Upper lobe of left lung (tissue), 6 donors: ENCODE measurements around the gene FBXL3. TPM values are rescaled to one million over a fixed set of nuclear protein-coding genes. Genes with fewer than 3 reads are reported as not detected.

Experiments
- ATAC-seq, 2 donors: fragments of 200-7000 bp; cut with Tn5 transposase; one replicate each; pipeline ENCODE4 v1.9.1; 2022; ENCODE audit warnings: mild to moderate bottlenecking in 2 of 2, moderate library complexity in 2 of 2; ENCODE audit not compliant: low FRiP score in 2 of 2
- DNase-seq, 2 donors: peaks; one replicate each; pipeline ENCODE4 v3.0.0-alpha.2; 2019 to 2020
- H3K27ac ChIP-seq, 4 donors: fragments of 200-600 bp; sonication (generic); one replicate each; pipeline ENCODE4 v1.5.1; 2016 to 2019
- H3K27me3 ChIP-seq, 4 donors: fragments of 200-600 bp; sonication (generic); one replicate each; pipeline ENCODE4 v1.5.1; 2017 to 2019
- H3K36me3 ChIP-seq, 4 donors: fragments of 200-600 bp; sonication (generic); one replicate each; pipeline ENCODE4 v1.5.1; 2016 to 2019
- H3K4me1 ChIP-seq, 4 donors: fragments of 200-600 bp; sonication (generic); one replicate each; pipeline ENCODE4 v1.5.1; 2018 to 2019
- H3K4me3 ChIP-seq, 4 donors: fragments of 200-600 bp; sonication (generic); one replicate each; pipeline ENCODE4 v1.5.1; 2017 to 2019; ENCODE audit warnings: mild to moderate bottlenecking in 2 of 4, moderate library complexity in 1 of 4
- H3K9me3 ChIP-seq, 4 donors: fragments of 200-600 bp; sonication (generic); one replicate each; pipeline ENCODE4 v1.5.1; 2018 to 2019
- EP300 ChIP-seq, 4 donors: sonication (generic); formaldehyde crosslinking; IDR thresholded peaks; one replicate each; pipeline ENCODE4 v1.5.1; 2017; ENCODE audit warnings: antibody characterized with exemption in 4 of 4, control low read depth in 2 of 4
- POLR2A ChIP-seq, 4 donors: fragments of 450-650 bp; IDR thresholded peaks; one replicate each; pipeline ENCODE4 v1.5.1; 2016 to 2017; ENCODE audit warnings: antibody characterized with exemption in 4 of 4, mild to moderate bottlenecking in 2 of 4
- POLR2AphosphoS5 ChIP-seq, 2 donors: sonication (generic); formaldehyde crosslinking; IDR thresholded peaks; one replicate each; pipeline ENCODE4 v1.5.1; 2017; ENCODE audit warnings: antibody characterized with exemption in 2 of 2
- WGBS, 2 donors: methylation state at CpG; one replicate each; pipeline ENCODE4 v1.1.5; 2017 to 2018; 5-methylcytosine and 5-hydroxymethylcytosine counted together
- total RNA-seq, 6 donors: library from RNA; depleted of rRNA in 4 of 6; stranded (reverse); fragments of >200 nt in 4 of 6; gene quantifications; one replicate each; pipeline versions ENCODE4 v1.1.0 to v1.2.1, GENCODE V29; 2016 to 2021
- TF ChIP-seq, protein P1 (sequence below), 6 experiments: fragments of 450-650 bp in 4 of 6; fragments of 200-600 bp in 2 of 6; sonication (generic) in 2 of 6; IDR thresholded peaks; one replicate each; pipeline ENCODE4 v1.5.1; 2016 to 2019; ENCODE audit warnings: antibody characterized with exemption in 6 of 6
- donor health status: DM: no; HTN: no; CAD: no; lungs with moderate emphysema.
- donor health status: DM: no; HTN: yes; CAD: no; lungs with severe emphysema.

FBXL3 gene
- total RNA-seq, 6 donors from 2014 or later = 37.7 to 94.9 (median 53.8) TPM

DNA sequence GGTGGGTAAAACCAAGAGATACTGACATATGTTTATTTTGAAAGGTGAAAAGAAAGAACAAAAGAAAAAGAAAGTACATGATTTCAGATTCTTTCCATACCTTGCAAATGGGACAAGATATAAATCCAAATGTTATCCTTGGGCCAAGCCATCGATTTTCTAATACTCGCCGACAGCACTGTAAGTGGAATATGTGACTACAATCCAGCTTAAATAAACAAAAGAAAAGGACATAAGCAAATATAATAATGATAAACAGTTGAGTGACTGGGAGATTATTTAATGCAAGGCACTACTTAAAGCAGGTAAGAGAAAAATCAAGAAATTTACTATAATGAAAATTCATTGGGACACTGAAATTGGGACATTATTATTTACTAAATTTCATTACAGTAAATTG is 29.9 kb upstream of the FBXL3 start:
- Histone ChIP-seq H3K36me3 (peaks cover 0 to 90% (median 20%) of the 10 kb centered on the region in 4 donors), H3K9me3 (no peaks in the 10 kb centered on the region), H3K27me3 (no peaks in the 10 kb centered on the region), H3K4me1 (peaks cover 0 to 10% (median 4%) of the 10 kb centered on the region in 4 donors), H3K4me3 (no peak overlapping the region), H3K27ac (no peak overlapping the region)
- WGBS, 2 donors = 68 to 70% methylated on average over 3 of the region's 3 CpGs
- TF ChIP-seq, protein P1, sequence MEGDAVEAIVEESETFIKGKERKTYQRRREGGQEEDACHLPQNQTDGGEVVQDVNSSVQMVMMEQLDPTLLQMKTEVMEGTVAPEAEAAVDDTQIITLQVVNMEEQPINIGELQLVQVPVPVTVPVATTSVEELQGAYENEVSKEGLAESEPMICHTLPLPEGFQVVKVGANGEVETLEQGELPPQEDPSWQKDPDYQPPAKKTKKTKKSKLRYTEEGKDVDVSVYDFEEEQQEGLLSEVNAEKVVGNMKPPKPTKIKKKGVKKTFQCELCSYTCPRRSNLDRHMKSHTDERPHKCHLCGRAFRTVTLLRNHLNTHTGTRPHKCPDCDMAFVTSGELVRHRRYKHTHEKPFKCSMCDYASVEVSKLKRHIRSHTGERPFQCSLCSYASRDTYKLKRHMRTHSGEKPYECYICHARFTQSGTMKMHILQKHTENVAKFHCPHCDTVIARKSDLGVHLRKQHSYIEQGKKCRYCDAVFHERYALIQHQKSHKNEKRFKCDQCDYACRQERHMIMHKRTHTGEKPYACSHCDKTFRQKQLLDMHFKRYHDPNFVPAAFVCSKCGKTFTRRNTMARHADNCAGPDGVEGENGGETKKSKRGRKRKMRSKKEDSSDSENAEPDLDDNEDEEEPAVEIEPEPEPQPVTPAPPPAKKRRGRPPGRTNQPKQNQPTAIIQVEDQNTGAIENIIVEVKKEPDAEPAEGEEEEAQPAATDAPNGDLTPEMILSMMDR (IDR thresholded peaks at IDR 0.05) = no peak
- TF ChIP-seq POLR2AphosphoS5 (IDR thresholded peaks at IDR 0.05) (no peak), EP300 (IDR thresholded peaks at IDR 0.05) (no peak), POLR2A (IDR thresholded peaks at IDR 0.05) (no peak)
- no peak for DNase-seq
- no peak for ATAC-seq

DNA sequence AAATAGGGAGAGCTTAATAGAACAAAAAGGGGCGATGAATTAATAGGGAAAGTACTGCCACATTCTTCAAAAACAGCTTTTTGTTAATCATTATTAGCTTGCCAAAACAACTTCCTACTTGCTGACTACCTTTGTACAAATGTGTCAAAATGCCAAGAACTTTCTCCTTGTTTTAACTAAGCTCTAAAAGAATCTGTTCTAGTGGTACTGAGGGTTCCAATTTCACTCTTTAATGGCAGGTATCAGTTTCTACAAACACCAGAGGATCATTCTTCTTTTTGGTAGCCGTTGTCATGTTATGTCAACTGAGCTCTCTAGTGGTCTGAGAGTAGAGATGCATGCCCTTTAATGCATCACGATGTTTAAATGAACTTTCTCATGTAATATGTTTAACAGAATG is 29.4 kb upstream of the FBXL3 start:
- Histone ChIP-seq H3K4me1 (peaks cover 0 to 10% (median 4%) of the 10 kb centered on the region in 4 donors), H3K27me3 (no peaks in the 10 kb centered on the region), H3K9me3 (no peaks in the 10 kb centered on the region), H3K36me3 (peaks cover 0 to 90% (median 22%) of the 10 kb centered on the region in 4 donors), H3K27ac (no peak overlapping the region), H3K4me3 (no peak overlapping the region)
- ATAC-seq (no peak), DNase-seq (no peak)
- TF ChIP-seq POLR2A (IDR thresholded peaks at IDR 0.05) = no peak
- TF ChIP-seq, protein P1 (IDR thresholded peaks at IDR 0.05) = no peak
- TF ChIP-seq POLR2AphosphoS5 (IDR thresholded peaks at IDR 0.05) = no peak
- 67 to 68% methylated on average over 3 of the region's 3 CpGs for WGBS, 2 donors

DNA sequence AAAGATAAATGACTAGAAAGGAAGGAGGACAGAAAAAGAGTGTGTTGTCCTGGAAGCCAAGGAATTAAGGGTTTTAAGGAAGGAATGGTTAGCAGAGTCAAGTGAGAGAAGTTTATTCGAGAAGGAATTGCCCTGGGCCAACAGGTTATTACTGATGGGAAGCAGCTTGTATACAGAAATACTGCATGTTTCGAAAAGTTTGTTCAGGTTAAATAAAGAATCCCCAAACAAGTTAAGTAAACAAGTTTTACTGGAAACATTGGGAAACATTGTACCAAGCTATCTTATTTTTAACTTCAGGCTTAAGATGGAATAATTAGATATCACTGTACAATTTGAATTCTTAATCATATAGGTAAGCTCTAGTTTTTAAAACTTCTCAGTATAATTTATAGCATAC is 28.2 kb upstream of the FBXL3 start:
- WGBS, 2 donors = 61 to 72% methylated on average over 2 of the region's 2 CpGs
- H3K27me3 ChIP-seq = no peaks in the 10 kb centered on the region
- no peak overlapping the region for H3K27ac ChIP-seq
- H3K9me3 ChIP-seq = no peaks in the 10 kb centered on the region
- H3K4me1 ChIP-seq = peaks cover 0 to 10% (median 4%) of the 10 kb centered on the region in 4 donors
- peaks cover 0 to 89% (median 26%) of the 10 kb centered on the region in 4 donors for H3K36me3 ChIP-seq
- TF ChIP-seq POLR2AphosphoS5 (IDR thresholded peaks at IDR 0.05) = no peak
- TF ChIP-seq POLR2A (IDR thresholded peaks at IDR 0.05) = no peak
- TF ChIP-seq EP300 (IDR thresholded peaks at IDR 0.05) = no peak
- ATAC-seq = no peak
- DNase-seq = no peak
- H3K4me3 ChIP-seq = no peak overlapping the region

DNA sequence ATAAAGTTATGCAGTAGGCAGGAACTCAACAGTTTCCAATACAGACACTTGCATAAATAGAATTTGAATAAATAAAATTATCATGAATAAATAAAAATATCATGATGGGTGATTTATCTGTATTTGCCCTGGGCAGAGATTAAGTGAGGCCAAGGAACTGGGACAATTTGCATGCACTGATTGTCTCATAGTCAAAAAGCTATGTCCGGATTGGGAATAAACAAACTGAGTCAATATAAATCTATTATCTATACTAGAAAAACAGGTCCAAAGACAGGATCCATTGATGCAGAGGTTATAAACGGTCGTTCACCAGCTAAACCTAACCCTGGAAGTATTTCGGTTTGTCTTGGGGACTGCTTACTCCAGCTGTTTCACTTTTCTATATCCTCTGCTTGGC is 26.2 kb upstream of the FBXL3 start:
- WGBS, 2 donors = 89 to 96% methylated on average over 4 of the region's 4 CpGs
- no peak for TF ChIP-seq EP300 (IDR thresholded peaks at IDR 0.05)
- TF ChIP-seq, protein P1 (IDR thresholded peaks at IDR 0.05) = no peak
- no peak for TF ChIP-seq POLR2AphosphoS5 (IDR thresholded peaks at IDR 0.05)
- TF ChIP-seq POLR2A (IDR thresholded peaks at IDR 0.05) = no peak
- Histone ChIP-seq H3K4me1 (peaks cover 0 to 12% (median 9%) of the 10 kb centered on the region in 4 donors), H3K4me3 (no peak overlapping the region), H3K36me3 (peaks cover 0 to 91% (median 24%) of the 10 kb centered on the region in 4 donors), H3K27ac (no peak overlapping the region), H3K9me3 (no peaks in the 10 kb centered on the region), H3K27me3 (no peaks in the 10 kb centered on the region)
- DNase-seq (no peak), ATAC-seq (no peak)

DNA sequence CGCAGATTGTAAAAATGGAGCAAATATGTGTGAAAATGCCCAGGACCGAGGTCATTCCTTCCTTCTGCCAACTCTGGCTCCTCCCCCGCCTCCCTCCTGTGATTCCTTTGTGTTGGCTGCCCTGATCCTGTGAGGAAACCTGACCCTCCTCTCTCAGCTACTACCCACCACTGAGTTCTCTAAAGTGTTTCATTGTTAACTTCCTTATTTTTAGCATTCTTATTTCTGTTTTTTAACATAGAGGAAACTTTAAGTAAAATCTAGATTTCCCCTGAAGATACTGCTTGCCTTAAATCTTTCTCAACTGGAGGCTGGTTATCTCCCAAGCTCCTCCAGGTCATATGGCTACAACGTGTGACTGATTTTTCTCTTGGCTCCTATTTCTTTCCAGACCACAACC is 21.7 kb upstream of the FBXL3 start:
- no peak for DNase-seq
- no peaks in the 10 kb centered on the region for H3K9me3 ChIP-seq
- WGBS, 2 donors = 56 to 68% methylated on average over 4 of the region's 4 CpGs
- H3K27ac ChIP-seq = peak overlapping the region in 1 of 4 donors; percentile 30
- H3K36me3 ChIP-seq = peaks cover 0 to 85% (median 19%) of the 10 kb centered on the region in 4 donors
- peak in 1 of 2 donors; percentile 77 for ATAC-seq
- H3K4me3 ChIP-seq = no peak overlapping the region
- no peaks in the 10 kb centered on the region for H3K27me3 ChIP-seq
- no peak for TF ChIP-seq EP300 (IDR thresholded peaks at IDR 0.05)
- no peak for TF ChIP-seq POLR2A (IDR thresholded peaks at IDR 0.05)
- no peak for TF ChIP-seq POLR2AphosphoS5 (IDR thresholded peaks at IDR 0.05)
- H3K4me1 ChIP-seq = peaks cover 0 to 12% (median 0%) of the 10 kb centered on the region in 4 donors
